Measurements from ENCODE around the gene NPC1.

The NPC1 gene

DNA sequence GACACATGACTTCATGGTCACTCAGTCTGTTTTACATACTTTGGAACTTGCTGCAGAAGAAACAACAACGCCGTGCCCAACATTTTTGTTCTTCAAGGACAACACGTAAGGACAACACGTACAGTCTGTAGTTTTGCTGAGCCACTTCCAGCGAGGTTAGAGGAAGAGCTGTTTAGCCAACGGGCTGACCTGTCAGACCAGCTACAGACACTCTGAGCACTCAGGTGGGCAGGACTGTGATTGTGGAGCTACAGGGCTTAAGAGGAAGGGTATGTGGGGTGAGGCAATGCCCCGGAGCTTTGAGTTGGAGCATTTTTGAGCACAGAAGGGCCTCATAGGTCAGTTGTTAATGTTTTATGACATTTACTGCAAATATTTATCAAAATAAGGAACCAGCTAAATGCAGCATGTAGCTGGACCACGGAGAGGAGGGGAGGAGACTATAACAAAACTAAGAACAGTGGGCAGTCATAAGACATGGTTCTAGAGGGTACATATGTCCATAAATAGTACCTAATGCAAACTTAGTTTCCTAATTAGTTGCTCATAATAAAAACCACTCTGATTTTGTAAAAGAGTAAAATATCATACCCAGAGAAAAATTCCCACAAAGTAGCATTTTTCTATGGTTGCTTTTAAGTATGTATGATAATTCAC lies 26.3 kb upstream of the NPC1 start:
- Histone ChIP-seq H3K9me3 (ENCODE audit: control insufficient read depth in 2 of 2, low read length in 2 of 2) (no peaks in the 10 kb centered on the region), H3K27ac (ENCODE audit: low read depth in 2 of 2, low read length in 2 of 2) (no peak overlapping the region), H3K9ac (ENCODE audit: low read depth in 1 of 2, low read length in 2 of 2) (no peak overlapping the region), H3K36me3 (ENCODE audit: control insufficient read depth in 2 of 2, insufficient read depth in 2 of 2, low read length in 2 of 2) (no peaks in the 10 kb centered on the region), H3K27me3 (ENCODE audit: control insufficient read depth in 2 of 2, insufficient read depth in 2 of 2, low read length in 2 of 2) (no peaks in the 10 kb centered on the region), H3K4me1 (ENCODE audit: control insufficient read depth in 2 of 2, insufficient read depth in 2 of 2, low read length in 2 of 2) (peaks cover 0 to 2% of the 10 kb centered on the region in 2 donors), H3K4me3 (ENCODE audit: low read length in 2 of 2) (no peak overlapping the region)

DNA sequence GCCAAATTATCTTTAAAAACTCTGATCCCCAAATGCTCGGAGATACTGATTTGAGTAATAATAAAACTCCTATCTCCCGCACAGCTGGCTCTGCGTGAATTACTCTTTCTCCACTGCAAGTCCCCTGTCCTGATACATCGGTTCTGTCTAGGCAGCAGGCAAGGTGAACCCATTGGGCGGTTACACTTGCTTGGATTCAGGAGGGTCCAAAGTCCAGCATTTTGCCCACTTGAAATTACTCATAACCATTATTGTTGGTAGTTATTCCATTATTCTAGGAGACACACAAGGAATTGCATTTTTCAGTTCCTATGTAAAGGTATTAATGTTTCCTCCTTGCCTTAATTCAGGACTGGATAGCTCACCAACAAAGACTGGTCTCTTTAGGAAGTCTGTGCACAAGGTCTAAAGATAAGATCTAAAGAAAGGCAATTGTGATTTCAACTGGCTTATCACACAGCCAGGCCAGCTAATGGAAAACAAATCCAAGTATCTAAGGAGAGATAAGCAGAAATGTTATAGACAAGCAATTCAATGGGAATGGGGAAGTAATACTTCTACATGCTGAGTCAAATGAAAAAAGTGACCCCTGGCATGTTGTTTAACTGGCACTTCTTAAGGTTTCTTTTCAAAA lies 23.2 kb upstream of the NPC1 start:
- Histone ChIP-seq H3K9me3 (ENCODE audit: control insufficient read depth in 2 of 2, low read length in 2 of 2) (no peaks in the 10 kb centered on the region), H3K4me3 (ENCODE audit: low read length in 2 of 2) (no peak overlapping the region), H3K36me3 (ENCODE audit: control insufficient read depth in 2 of 2, insufficient read depth in 2 of 2, low read length in 2 of 2) (no peaks in the 10 kb centered on the region), H3K27ac (ENCODE audit: low read depth in 2 of 2, low read length in 2 of 2) (no peak overlapping the region), H3K9ac (ENCODE audit: low read depth in 1 of 2, low read length in 2 of 2) (no peak overlapping the region), H3K4me1 (ENCODE audit: control insufficient read depth in 2 of 2, insufficient read depth in 2 of 2, low read length in 2 of 2) (no peaks in the 10 kb centered on the region), H3K27me3 (ENCODE audit: control insufficient read depth in 2 of 2, insufficient read depth in 2 of 2, low read length in 2 of 2) (no peaks in the 10 kb centered on the region)

DNA sequence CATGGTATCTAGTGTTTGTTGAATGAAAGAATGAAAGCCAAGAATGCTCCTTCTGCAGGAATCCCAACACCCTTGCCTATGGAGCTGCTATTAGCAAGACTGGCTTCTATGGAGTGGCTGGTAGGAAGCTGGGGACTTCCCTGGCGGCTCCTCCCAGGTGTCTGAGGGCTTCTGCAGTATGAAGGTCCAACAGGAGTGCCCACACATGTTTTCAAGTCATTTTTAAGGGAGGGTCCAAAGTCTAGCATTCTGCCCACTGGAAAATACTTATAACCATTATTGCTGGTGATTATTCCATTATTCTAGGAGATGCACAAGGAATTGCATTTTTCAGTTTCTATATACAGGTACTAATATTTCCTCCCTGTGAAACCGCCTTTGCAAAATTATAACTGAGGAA lies 21.9 kb upstream of the NPC1 start:
- H3K9ac ChIP-seq (ENCODE audit: low read depth in 1 of 2, low read length in 2 of 2): no peak overlapping the region
- no peak overlapping the region for H3K4me3 ChIP-seq (ENCODE audit: low read length in 2 of 2)
- no peak overlapping the region for H3K27ac ChIP-seq (ENCODE audit: low read depth in 2 of 2, low read length in 2 of 2)
- H3K9me3 ChIP-seq (ENCODE audit: control insufficient read depth in 2 of 2, low read length in 2 of 2): no peaks in the 10 kb centered on the region
- no peaks in the 10 kb centered on the region for H3K4me1 ChIP-seq (ENCODE audit: control insufficient read depth in 2 of 2, insufficient read depth in 2 of 2, low read length in 2 of 2)
- H3K27me3 ChIP-seq (ENCODE audit: control insufficient read depth in 2 of 2, insufficient read depth in 2 of 2, low read length in 2 of 2): no peaks in the 10 kb centered on the region
- no peaks in the 10 kb centered on the region for H3K36me3 ChIP-seq (ENCODE audit: control insufficient read depth in 2 of 2, insufficient read depth in 2 of 2, low read length in 2 of 2)

DNA sequence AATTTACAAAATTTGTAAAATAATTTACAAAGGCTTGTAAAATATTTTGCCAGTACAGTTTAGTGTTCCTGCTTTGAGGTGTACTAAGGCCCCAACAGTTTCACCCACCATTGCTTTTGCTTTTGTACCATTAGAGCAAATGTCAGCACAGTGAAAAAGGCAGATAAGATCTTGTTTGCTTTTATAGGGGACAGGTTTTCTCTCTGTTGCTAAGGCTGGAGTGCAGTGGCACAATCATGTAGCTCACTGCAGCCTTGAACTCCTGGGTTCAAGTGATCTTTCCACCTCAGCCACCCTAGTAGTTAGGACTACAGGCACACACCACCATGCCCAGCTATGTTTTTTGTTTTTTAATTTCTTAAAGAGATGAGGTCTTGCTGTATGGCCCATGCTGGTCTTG lies 19.6 kb upstream of the NPC1 start:
- Histone ChIP-seq H3K27me3 (ENCODE audit: control insufficient read depth in 2 of 2, insufficient read depth in 2 of 2, low read length in 2 of 2) (no peaks in the 10 kb centered on the region), H3K4me3 (ENCODE audit: low read length in 2 of 2) (no peak overlapping the region), H3K9me3 (ENCODE audit: control insufficient read depth in 2 of 2, low read length in 2 of 2) (no peaks in the 10 kb centered on the region), H3K4me1 (ENCODE audit: control insufficient read depth in 2 of 2, insufficient read depth in 2 of 2, low read length in 2 of 2) (no peaks in the 10 kb centered on the region), H3K36me3 (ENCODE audit: control insufficient read depth in 2 of 2, insufficient read depth in 2 of 2, low read length in 2 of 2) (no peaks in the 10 kb centered on the region), H3K27ac (ENCODE audit: low read depth in 2 of 2, low read length in 2 of 2) (no peak overlapping the region), H3K9ac (ENCODE audit: low read depth in 1 of 2, low read length in 2 of 2) (no peak overlapping the region)

DNA sequence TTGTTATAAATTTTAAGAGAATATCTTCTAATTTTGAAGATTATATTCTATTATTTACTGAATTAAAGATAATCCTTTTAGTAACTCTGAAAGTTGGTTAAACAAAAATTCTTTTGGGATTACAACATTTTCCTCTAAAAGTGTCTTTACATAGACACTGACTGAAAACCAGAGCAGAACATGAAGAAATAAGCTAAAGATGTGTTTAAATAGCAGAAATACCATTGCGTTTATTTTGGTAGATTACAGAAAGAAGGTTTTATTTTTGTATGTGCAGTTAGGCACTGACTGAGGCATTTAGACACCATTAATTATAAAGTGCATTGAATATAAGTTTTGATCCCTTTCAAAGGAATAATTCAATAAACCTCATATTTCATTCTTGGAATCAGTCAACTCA lies 13.5 kb upstream of the NPC1 start:
- Histone ChIP-seq H3K36me3 (ENCODE audit: control insufficient read depth in 2 of 2, insufficient read depth in 2 of 2, low read length in 2 of 2) (no peaks in the 10 kb centered on the region), H3K9me3 (ENCODE audit: control insufficient read depth in 2 of 2, low read length in 2 of 2) (no peaks in the 10 kb centered on the region), H3K4me1 (ENCODE audit: control insufficient read depth in 2 of 2, insufficient read depth in 2 of 2, low read length in 2 of 2) (no peaks in the 10 kb centered on the region), H3K27me3 (ENCODE audit: control insufficient read depth in 2 of 2, insufficient read depth in 2 of 2, low read length in 2 of 2) (no peaks in the 10 kb centered on the region), H3K9ac (ENCODE audit: low read depth in 1 of 2, low read length in 2 of 2) (no peak overlapping the region), H3K4me3 (ENCODE audit: low read length in 2 of 2) (no peak overlapping the region), H3K27ac (ENCODE audit: low read depth in 2 of 2, low read length in 2 of 2) (no peak overlapping the region)

DNA sequence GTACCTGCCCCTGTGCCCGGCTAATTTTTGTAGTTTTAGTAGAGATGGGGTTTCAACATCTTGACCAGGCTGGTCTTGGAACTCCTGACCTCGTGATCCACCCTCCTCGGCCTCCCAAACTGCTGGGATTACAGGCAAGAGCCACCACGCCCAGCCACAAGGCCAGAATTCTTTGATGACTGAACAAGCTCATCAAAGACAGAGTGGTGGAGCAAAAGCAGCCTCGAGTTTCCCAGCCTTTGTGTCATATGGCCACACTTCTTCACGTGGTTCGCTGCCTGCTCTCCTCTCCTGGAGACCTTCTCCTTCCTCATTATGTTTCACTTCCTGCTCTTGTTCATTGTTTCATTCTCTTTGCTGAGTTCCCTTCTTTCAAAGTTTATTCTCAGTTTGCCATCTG lies 9.9 kb upstream of the NPC1 start:
- Histone ChIP-seq H3K4me1 (ENCODE audit: control insufficient read depth in 2 of 2, insufficient read depth in 2 of 2, low read length in 2 of 2) (no peaks in the 10 kb centered on the region), H3K4me3 (ENCODE audit: low read length in 2 of 2) (no peak overlapping the region), H3K9me3 (ENCODE audit: control insufficient read depth in 2 of 2, low read length in 2 of 2) (no peaks in the 10 kb centered on the region), H3K27me3 (ENCODE audit: control insufficient read depth in 2 of 2, insufficient read depth in 2 of 2, low read length in 2 of 2) (no peaks in the 10 kb centered on the region), H3K27ac (ENCODE audit: low read depth in 2 of 2, low read length in 2 of 2) (no peak overlapping the region), H3K9ac (ENCODE audit: low read depth in 1 of 2, low read length in 2 of 2) (no peak overlapping the region), H3K36me3 (ENCODE audit: control insufficient read depth in 2 of 2, insufficient read depth in 2 of 2, low read length in 2 of 2) (no peaks in the 10 kb centered on the region)

DNA sequence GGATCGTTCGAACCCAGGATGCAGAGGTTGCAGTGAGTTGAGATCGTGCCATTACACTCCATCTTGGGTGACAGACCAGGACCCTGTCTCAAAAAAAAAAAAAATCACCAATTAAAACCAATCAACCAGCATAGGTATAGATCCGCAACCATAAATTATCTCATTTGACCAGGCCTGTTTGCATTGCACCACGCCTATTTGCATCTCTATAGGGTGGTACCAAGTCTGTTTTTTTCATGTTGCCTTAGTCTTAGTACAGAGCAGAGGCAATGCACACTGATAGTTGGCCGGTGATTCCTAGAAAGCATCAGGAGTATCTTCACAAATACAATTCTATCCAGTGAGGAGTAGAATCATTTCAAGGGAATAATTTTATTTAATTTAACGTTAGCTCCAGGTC lies 9.3 kb upstream of the NPC1 start:
- Histone ChIP-seq H3K36me3 (ENCODE audit: control insufficient read depth in 2 of 2, insufficient read depth in 2 of 2, low read length in 2 of 2) (no peaks in the 10 kb centered on the region), H3K9me3 (ENCODE audit: control insufficient read depth in 2 of 2, low read length in 2 of 2) (no peaks in the 10 kb centered on the region), H3K4me1 (ENCODE audit: control insufficient read depth in 2 of 2, insufficient read depth in 2 of 2, low read length in 2 of 2) (no peaks in the 10 kb centered on the region), H3K27me3 (ENCODE audit: control insufficient read depth in 2 of 2, insufficient read depth in 2 of 2, low read length in 2 of 2) (no peaks in the 10 kb centered on the region), H3K27ac (ENCODE audit: low read depth in 2 of 2, low read length in 2 of 2) (no peak overlapping the region), H3K9ac (ENCODE audit: low read depth in 1 of 2, low read length in 2 of 2) (no peak overlapping the region), H3K4me3 (ENCODE audit: low read length in 2 of 2) (no peak overlapping the region)

DNA sequence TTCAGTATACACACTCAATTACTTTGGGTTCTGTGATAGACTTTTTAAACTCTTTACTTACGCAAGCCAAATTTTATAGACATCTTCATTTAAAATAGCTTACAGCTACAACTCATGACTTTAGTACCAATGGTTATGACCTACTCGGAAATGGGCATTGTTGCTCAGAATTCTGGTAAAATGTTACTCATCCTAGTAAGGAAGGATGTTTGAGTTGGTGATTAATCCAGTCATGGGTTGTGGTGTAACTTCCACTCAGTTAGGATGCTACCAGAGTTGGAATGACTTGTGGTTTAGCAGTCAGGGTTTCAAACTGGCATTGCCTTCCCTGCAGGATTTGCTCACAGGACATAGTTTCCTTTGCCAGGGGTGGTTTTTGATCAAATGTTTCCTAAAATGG lies 7.4 kb upstream of the NPC1 start:
- no peaks in the 10 kb centered on the region for H3K9me3 ChIP-seq (ENCODE audit: control insufficient read depth in 2 of 2, low read length in 2 of 2)
- H3K9ac ChIP-seq (ENCODE audit: low read depth in 1 of 2, low read length in 2 of 2): no peak overlapping the region
- no peaks in the 10 kb centered on the region for H3K4me1 ChIP-seq (ENCODE audit: control insufficient read depth in 2 of 2, insufficient read depth in 2 of 2, low read length in 2 of 2)
- H3K36me3 ChIP-seq (ENCODE audit: control insufficient read depth in 2 of 2, insufficient read depth in 2 of 2, low read length in 2 of 2): no peaks in the 10 kb centered on the region
- H3K27ac ChIP-seq (ENCODE audit: low read depth in 2 of 2, low read length in 2 of 2): no peak overlapping the region
- H3K27me3 ChIP-seq (ENCODE audit: control insufficient read depth in 2 of 2, insufficient read depth in 2 of 2, low read length in 2 of 2): no peaks in the 10 kb centered on the region
- no peak overlapping the region for H3K4me3 ChIP-seq (ENCODE audit: low read length in 2 of 2)

DNA sequence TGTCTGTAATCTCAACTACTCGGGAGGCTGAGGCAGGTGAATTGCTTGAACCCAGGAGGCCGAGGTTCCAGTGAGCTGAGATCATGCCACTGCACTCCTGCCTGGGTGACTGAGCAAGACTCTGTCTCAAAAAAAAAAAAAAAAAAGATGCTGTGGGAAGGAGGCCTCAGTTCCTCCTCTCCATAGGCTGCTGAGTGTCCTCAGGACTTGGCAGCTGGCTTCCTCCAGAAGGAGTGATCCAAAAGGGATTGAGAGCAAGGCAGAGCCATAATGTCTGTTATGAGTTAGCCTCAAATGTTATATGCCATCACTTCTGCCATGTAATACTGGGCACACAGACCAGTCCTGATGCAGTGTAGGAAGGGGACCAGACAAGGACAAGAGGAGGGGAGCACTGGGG lies 6.6 kb upstream of the NPC1 start:
- no peak overlapping the region for H3K9ac ChIP-seq (ENCODE audit: low read depth in 1 of 2, low read length in 2 of 2)
- no peak overlapping the region for H3K4me3 ChIP-seq (ENCODE audit: low read length in 2 of 2)
- H3K36me3 ChIP-seq (ENCODE audit: control insufficient read depth in 2 of 2, insufficient read depth in 2 of 2, low read length in 2 of 2): no peaks in the 10 kb centered on the region
- no peaks in the 10 kb centered on the region for H3K4me1 ChIP-seq (ENCODE audit: control insufficient read depth in 2 of 2, insufficient read depth in 2 of 2, low read length in 2 of 2)
- H3K27ac ChIP-seq (ENCODE audit: low read depth in 2 of 2, low read length in 2 of 2): no peak overlapping the region
- H3K27me3 ChIP-seq (ENCODE audit: control insufficient read depth in 2 of 2, insufficient read depth in 2 of 2, low read length in 2 of 2): no peaks in the 10 kb centered on the region
- no peaks in the 10 kb centered on the region for H3K9me3 ChIP-seq (ENCODE audit: control insufficient read depth in 2 of 2, low read length in 2 of 2)

DNA sequence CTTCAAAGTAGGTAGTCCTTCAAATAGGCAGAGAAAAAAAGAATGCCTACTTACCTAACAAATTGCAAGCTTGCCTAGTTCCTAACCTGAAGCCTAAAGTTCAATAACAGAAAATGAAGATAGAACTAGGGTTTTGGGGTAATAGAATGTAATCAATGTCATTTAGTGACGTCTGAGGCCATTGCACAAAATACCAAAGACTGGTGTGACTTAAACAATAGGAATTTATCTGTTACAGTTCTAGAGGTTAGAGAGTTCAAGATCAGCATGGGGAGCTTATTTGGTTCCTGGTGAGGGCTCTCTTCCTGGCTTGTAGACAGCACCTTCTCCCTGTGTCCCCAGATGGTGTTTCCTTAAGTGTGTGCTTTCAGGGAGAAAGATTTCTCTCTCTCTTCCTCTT lies 4.7 kb upstream of the NPC1 start:
- Histone ChIP-seq H3K9me3 (ENCODE audit: control insufficient read depth in 2 of 2, low read length in 2 of 2) (no peaks in the 10 kb centered on the region), H3K4me3 (ENCODE audit: low read length in 2 of 2) (no peak overlapping the region)

More for the DNA sequence above, 4.7 kb upstream of the NPC1 start:
- Histone ChIP-seq H3K9ac (ENCODE audit: low read depth in 1 of 2, low read length in 2 of 2) (no peak overlapping the region), H3K36me3 (ENCODE audit: control insufficient read depth in 2 of 2, insufficient read depth in 2 of 2, low read length in 2 of 2) (no peaks in the 10 kb centered on the region), H3K4me1 (ENCODE audit: control insufficient read depth in 2 of 2, insufficient read depth in 2 of 2, low read length in 2 of 2) (peaks cover 5% of the 10 kb centered on the region in 2 donors), H3K27ac (ENCODE audit: low read depth in 2 of 2, low read length in 2 of 2) (no peak overlapping the region), H3K27me3 (ENCODE audit: control insufficient read depth in 2 of 2, insufficient read depth in 2 of 2, low read length in 2 of 2) (no peaks in the 10 kb centered on the region)

Measured in mucosa of rectum (tissue), 2 donors.